ENCODE results near the gene USP49.

Gene USP49

DNA sequence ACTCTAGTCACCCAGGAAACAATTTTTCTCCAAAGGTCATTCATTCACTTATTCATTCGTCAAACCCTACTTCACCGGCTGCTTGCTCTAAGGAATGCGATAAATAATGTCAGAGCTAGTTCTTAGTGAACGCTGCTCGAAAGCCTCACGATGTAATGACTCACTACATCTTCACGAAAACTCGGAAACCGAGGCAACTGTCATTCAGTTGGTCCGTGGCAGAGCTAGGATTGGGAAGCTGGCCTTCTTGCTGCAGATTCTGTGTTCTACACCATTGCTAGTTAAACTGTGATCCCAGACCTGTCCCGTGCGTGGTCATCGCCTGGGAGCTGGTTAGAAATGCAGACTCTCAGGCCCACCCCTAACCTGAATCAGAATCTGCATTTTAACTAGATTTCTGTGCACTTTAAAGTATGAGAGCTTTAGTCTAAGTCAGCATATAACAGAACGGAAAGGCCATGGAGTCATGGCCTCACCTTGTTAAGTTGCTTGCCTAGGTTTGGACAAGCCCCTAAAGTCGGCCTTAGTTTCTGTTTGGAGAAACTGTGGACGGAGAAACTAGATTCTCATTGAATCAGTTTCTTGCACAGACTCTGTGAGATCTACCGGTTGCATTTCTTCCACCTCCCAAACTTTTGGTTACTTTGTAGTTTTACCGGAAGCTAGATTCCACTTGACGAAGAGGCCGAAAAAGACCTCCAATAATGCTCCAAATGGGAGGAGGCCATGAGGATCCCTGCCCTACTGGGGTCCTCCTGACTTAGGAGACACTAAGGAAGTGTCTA, 47.1 kb upstream of the USP49 start:
- peak overlapping the region in 1 of 2 experiments; percentile 98 for H3K4me3 ChIP-seq (ENCODE audit: insufficient read depth in 1 of 2, low read depth in 1 of 2, low read length in 2 of 2)
- H2BK15ac ChIP-seq (ENCODE audit: low read depth, poor library complexity, severe bottlenecking) = no peak overlapping the region
- H3K4ac ChIP-seq (ENCODE audit: low read depth in 1 of 2, low read length in 2 of 2) = peak overlapping the region in 1 of 2 experiments; percentile 19
- no peak for DNase-seq
- peak overlapping the region; percentile 71 for H2AK5ac ChIP-seq (ENCODE audit: low read length, severe bottlenecking)
- H3K4me2 ChIP-seq (ENCODE audit: low read length, poor library complexity, severe bottlenecking) = peak overlapping the region; percentile 50
- no peak overlapping the region for H4K91ac ChIP-seq (ENCODE audit: low read length)
- peak overlapping the region; percentile 55 for H2BK120ac ChIP-seq (ENCODE audit: low read depth, low read length)
- peaks cover 5% of the 10 kb centered on the region for H3K79me1 ChIP-seq (replicated peaks; ENCODE audit: low read length, poor library complexity, severe bottlenecking)
- peak overlapping the region; percentile 77 for H3K27ac ChIP-seq (ENCODE audit: low read length, poor library complexity, severe bottlenecking)
- peaks cover 6 to 8% of the 10 kb centered on the region in 2 experiments for H3K36me3 ChIP-seq (ENCODE audit: control insufficient read depth in 1 of 2, insufficient read depth in 2 of 2, low read depth in 1 of 2, low read length in 2 of 2)
- H3K27me3 ChIP-seq (ENCODE audit: control insufficient read depth in 1 of 2, insufficient read depth in 1 of 2, low read length in 2 of 2) = no peaks in the 10 kb centered on the region
- WGBS = 47% methylated on average over 20 of the region's 20 CpGs
- H2BK12ac ChIP-seq (ENCODE audit: low read length in 2 of 2) = peak overlapping the region in 1 of 2 experiments; percentile 15
- H3K9me3 ChIP-seq (ENCODE audit: control insufficient read depth, low read length) = no peaks in the 10 kb centered on the region
- peak overlapping the region; percentile 67 to 92 for H3K18ac ChIP-seq (ENCODE audit: low read depth in 1 of 2, low read length in 2 of 2)
- peak overlapping the region; percentile 29 for H4K8ac ChIP-seq (ENCODE audit: low read length)
- peak overlapping the region; percentile 68 for H3K9ac ChIP-seq (ENCODE audit: low read length)
- H3K23ac ChIP-seq (ENCODE audit: low read length in 2 of 2) = no peak overlapping the region
- H3K14ac ChIP-seq (ENCODE audit: low read length in 2 of 2) = peak overlapping the region in 1 of 2 experiments; percentile 18
- H2BK5ac ChIP-seq (ENCODE audit: low read depth, low read length, poor library complexity, severe bottlenecking) = no peak overlapping the region
- peaks cover 30% of the 10 kb centered on the region for H3K4me1 ChIP-seq (ENCODE audit: control insufficient read depth, insufficient read depth, low read depth, low read length)
- H2AFZ ChIP-seq (ENCODE audit: low read depth, low read length) = no peak overlapping the region

DNA sequence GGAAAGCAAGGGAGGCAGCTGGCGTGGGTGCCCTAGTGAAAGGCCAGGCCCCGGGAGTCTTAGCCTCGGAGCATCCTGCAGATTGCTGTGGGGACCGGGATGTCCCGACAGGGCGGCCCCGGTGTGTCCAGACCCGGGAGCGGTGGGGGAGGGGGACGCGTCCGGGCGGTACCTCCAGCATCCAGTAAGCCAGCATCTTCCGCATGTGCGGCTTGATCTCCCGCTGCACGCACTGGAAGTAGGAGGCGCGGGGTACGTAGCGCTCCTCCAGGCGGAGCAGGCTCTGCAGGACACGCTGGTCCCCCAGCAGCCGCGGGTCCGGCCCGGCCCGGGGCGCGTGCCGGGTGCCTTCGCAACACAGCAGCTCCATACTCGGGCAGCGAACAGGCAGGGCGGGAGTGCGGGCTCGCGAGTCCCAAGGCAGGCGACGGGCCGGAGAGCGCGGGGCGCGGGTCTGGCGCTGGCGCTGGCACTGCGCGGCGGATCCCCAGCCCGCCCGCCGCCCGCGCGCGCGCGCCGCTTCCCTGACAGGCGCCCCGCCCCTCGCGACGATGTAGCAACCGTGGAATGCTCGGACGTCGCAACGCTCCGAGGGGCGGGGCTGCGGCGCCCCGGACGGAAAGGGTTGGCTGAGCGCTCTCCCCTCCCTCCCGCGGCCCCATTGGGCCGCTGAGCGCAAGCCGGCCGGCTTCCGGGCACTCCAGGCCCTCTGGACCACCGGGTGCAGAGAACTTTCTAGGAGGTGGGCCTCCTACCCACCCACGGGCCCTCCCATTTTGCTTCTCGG, 46.3 kb upstream of the USP49 start, which contains the start of gene CCND3:
CCND3 (minus strand) TSS at position 529 of the 787 bp plus-strand sequence; CDS start at position 370, 159 bp downstream.
- H3K9me3 ChIP-seq (ENCODE audit: control insufficient read depth, low read length) = no peaks in the 10 kb centered on the region
- peak within 1 kb of the TSS; percentile 25 for H2BK5ac ChIP-seq (ENCODE audit: low read depth, low read length, poor library complexity, severe bottlenecking)
- peak within 1 kb of the TSS; percentile 71 for H2BK15ac ChIP-seq (ENCODE audit: low read depth, poor library complexity, severe bottlenecking)
- no peaks in the 10 kb centered on the region for H3K27me3 ChIP-seq (ENCODE audit: control insufficient read depth in 1 of 2, insufficient read depth in 1 of 2, low read length in 2 of 2)
- peak within 1 kb of the TSS; percentile 92 for H3K9ac ChIP-seq (ENCODE audit: low read length)
- peak within 1 kb of the TSS; percentile 79 for H4K8ac ChIP-seq (ENCODE audit: low read length)
- H2BK120ac ChIP-seq (ENCODE audit: low read depth, low read length) = peak within 1 kb of the TSS; percentile 55
- peak within 1 kb of the TSS; percentile 94 to 98 for H3K4me3 ChIP-seq (ENCODE audit: insufficient read depth in 1 of 2, low read depth in 1 of 2, low read length in 2 of 2)
- peak; percentile 96 for DNase-seq
- H3K27ac ChIP-seq (ENCODE audit: low read length, poor library complexity, severe bottlenecking) = peak within 1 kb of the TSS; percentile 81
- peak within 1 kb of the TSS; percentile 86 to 94 for H3K4ac ChIP-seq (ENCODE audit: low read depth in 1 of 2, low read length in 2 of 2)
- H3K36me3 ChIP-seq (ENCODE audit: control insufficient read depth in 1 of 2, insufficient read depth in 2 of 2, low read depth in 1 of 2, low read length in 2 of 2) = peaks cover 13 to 15% of the 10 kb centered on the region in 2 experiments
- H2AK5ac ChIP-seq (ENCODE audit: low read length, severe bottlenecking) = peak within 1 kb of the TSS; percentile 71
- H3K79me1 ChIP-seq (replicated peaks; ENCODE audit: low read length, poor library complexity, severe bottlenecking) = peaks cover 8% of the 10 kb centered on the region
- peak within 1 kb of the TSS; percentile 65 to 75 for H3K23ac ChIP-seq (ENCODE audit: low read length in 2 of 2)
- H3K4me2 ChIP-seq (ENCODE audit: low read length, poor library complexity, severe bottlenecking) = peak within 1 kb of the TSS; percentile 60
- H3K14ac ChIP-seq (ENCODE audit: low read length in 2 of 2) = peak within 1 kb of the TSS in 1 of 2 experiments; percentile 91
- peak within 1 kb of the TSS; percentile 69 to 75 for H2BK12ac ChIP-seq (ENCODE audit: low read length in 2 of 2)
- WGBS = under 1% methylated on average over 69 of the region's 87 CpGs
- H4K91ac ChIP-seq (ENCODE audit: low read length) = peak within 1 kb of the TSS; percentile 83
- peak within 1 kb of the TSS; percentile 74 for H2AFZ ChIP-seq (ENCODE audit: low read depth, low read length)
- peaks cover 33% of the 10 kb centered on the region for H3K4me1 ChIP-seq (ENCODE audit: control insufficient read depth, insufficient read depth, low read depth, low read length)
- H3K18ac ChIP-seq (ENCODE audit: low read depth in 1 of 2, low read length in 2 of 2) = peak within 1 kb of the TSS; percentile 92 to 96

DNA sequence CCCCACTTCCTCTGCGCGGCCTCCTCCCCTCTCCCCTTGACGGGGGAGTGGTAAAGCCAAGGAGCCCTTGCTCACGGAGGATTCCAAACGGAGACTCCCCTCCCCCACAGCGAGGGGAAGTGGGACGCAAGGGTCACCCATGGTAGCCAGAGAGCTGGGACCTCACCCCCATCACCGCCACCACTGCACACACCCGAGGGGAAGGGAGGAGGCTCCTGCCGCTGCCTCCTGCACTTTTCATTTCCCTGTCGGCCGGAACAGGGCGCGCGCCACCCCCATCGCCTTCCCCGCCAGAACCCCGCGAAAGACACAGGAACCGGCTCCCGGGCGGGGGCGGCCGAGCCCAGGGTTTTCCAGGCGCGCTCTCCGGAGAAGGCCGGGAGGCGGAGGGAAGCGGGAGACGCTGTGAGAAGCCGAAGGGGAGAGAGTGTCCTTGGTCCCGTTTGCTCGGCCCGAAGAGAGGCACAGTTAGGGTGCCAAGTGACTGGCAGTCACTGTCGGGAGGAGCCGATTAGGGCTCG, 45.6 kb upstream of the USP49 start:
- Histone ChIP-seq H2BK5ac (ENCODE audit: low read depth, low read length, poor library complexity, severe bottlenecking) (peak overlapping the region; percentile 25), H3K14ac (ENCODE audit: low read length in 2 of 2) (peak overlapping the region in 1 of 2 experiments; percentile 91), H3K9me3 (ENCODE audit: control insufficient read depth, low read length) (no peaks in the 10 kb centered on the region), H3K4me2 (ENCODE audit: low read length, poor library complexity, severe bottlenecking) (peak overlapping the region; percentile 60), H2BK120ac (ENCODE audit: low read depth, low read length) (no peak overlapping the region), H3K27me3 (ENCODE audit: control insufficient read depth in 1 of 2, insufficient read depth in 1 of 2, low read length in 2 of 2) (no peaks in the 10 kb centered on the region), H2BK12ac (ENCODE audit: low read length in 2 of 2) (peak overlapping the region in 1 of 2 experiments; percentile 69), H3K79me1 (replicated peaks; ENCODE audit: low read length, poor library complexity, severe bottlenecking) (peaks cover 9% of the 10 kb centered on the region), H3K4me1 (ENCODE audit: control insufficient read depth, insufficient read depth, low read depth, low read length) (peaks cover 38% of the 10 kb centered on the region), H3K27ac (ENCODE audit: low read length, poor library complexity, severe bottlenecking) (peak overlapping the region; percentile 81), H3K4me3 (ENCODE audit: insufficient read depth in 1 of 2, low read depth in 1 of 2, low read length in 2 of 2) (peak overlapping the region; percentile 94 to 98), H3K23ac (ENCODE audit: low read length in 2 of 2) (peak overlapping the region in 1 of 2 experiments; percentile 75), H2AFZ (ENCODE audit: low read depth, low read length) (peak overlapping the region; percentile 8), H3K18ac (ENCODE audit: low read depth in 1 of 2, low read length in 2 of 2) (peak overlapping the region; percentile 54 to 96), H3K9ac (ENCODE audit: low read length) (peak overlapping the region; percentile 92), H4K8ac (ENCODE audit: low read length) (peak overlapping the region; percentile 79), H2BK15ac (ENCODE audit: low read depth, poor library complexity, severe bottlenecking) (peak overlapping the region; percentile 44), H4K91ac (ENCODE audit: low read length) (peak overlapping the region; percentile 73), H2AK5ac (ENCODE audit: low read length, severe bottlenecking) (no peak overlapping the region), H3K36me3 (ENCODE audit: control insufficient read depth in 1 of 2, insufficient read depth in 2 of 2, low read depth in 1 of 2, low read length in 2 of 2) (peaks cover 17 to 21% of the 10 kb centered on the region in 2 experiments), H3K4ac (ENCODE audit: low read depth in 1 of 2, low read length in 2 of 2) (peak overlapping the region; percentile 53 to 94)
- DNase-seq = peak; percentile 55
- under 1% methylated on average over 36 of the region's 38 CpGs for WGBS
